Measurements from ENCODE around the gene UBE2S.
"Not testable (repeated sequence)": the region's sequence is repeated elsewhere in the genome, so short reads cannot be mapped to it uniquely, and the experiment has no call there.

DNA sequence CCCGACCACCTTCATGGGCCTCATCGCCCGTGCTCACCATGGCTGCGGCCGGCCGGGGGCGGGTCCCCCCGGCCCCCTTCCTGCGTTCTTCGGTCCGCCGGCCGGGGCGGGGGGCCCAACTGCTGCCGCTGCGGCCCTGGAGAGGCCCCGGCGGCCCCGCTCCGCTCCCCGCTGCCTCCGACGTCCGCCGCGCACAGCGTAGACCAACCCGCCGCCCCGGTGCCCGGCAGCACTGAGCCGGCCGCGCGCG lies at the start of gene UBE2S:
- TF ChIP-seq EZH2 (IDR thresholded peaks at IDR 0.05; ENCODE audit: borderline replicate concordance, low read depth, low read length, severe bottlenecking), result not testable (repeated sequence)
- TF ChIP-seq, protein P1, sequence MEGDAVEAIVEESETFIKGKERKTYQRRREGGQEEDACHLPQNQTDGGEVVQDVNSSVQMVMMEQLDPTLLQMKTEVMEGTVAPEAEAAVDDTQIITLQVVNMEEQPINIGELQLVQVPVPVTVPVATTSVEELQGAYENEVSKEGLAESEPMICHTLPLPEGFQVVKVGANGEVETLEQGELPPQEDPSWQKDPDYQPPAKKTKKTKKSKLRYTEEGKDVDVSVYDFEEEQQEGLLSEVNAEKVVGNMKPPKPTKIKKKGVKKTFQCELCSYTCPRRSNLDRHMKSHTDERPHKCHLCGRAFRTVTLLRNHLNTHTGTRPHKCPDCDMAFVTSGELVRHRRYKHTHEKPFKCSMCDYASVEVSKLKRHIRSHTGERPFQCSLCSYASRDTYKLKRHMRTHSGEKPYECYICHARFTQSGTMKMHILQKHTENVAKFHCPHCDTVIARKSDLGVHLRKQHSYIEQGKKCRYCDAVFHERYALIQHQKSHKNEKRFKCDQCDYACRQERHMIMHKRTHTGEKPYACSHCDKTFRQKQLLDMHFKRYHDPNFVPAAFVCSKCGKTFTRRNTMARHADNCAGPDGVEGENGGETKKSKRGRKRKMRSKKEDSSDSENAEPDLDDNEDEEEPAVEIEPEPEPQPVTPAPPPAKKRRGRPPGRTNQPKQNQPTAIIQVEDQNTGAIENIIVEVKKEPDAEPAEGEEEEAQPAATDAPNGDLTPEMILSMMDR (IDR thresholded peaks at IDR 0.05; ENCODE audit: borderline replicate concordance, extremely low read depth, low read length, poor library complexity, severe bottlenecking), result not testable (repeated sequence)

All from DND-41 (cell line).